ENCODE results near the gene TMEM91. TPM values are rescaled to one million over a fixed set of nuclear protein-coding genes. Genes with fewer than 3 reads are reported as not detected.

Gene TMEM91
- total RNA-seq, 2 donors from 2014 or later = 5.7 to 16.5 TPM

DNA sequence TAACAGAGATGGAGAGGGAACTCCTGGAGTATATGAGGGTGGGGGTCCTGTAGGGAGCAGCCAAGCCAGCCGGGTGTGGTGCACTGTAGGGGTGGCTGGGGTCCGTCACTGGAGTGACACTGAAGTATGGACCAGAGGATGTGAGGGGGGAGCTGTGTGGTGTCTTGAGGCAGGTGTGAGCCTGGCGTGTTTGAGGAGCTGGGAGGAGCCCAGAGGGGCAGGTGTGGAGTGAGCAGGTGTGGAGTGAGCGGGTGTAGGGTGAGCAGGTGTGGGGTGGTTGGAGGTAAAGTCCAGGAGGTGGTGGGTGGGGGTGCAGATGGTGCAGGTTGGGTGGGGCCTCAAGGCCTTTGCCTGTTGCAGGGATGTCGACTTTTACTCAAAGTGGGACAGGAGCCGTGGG lies 45.0 kb downstream of the TMEM91 start:
- H3K36me3 Mint-ChIP-seq (ENCODE audit: low read depth) = peaks cover 53% of the 10 kb centered on the region
- no peak overlapping the region for H3K4me3 Mint-ChIP-seq

GRCh38 chr19:41421973-41422372 lies 45.6 kb downstream of the TMEM91 start:
- no peaks in the 10 kb centered on the region for H3K27me3 Mint-ChIP-seq (ENCODE audit: insufficient read depth)
- Histone ChIP-seq H3K36me3 (ENCODE audit: control insufficient read depth, insufficient read depth, low read length) (peaks cover 6% of the 10 kb centered on the region), H3K27me3 (ENCODE audit: control insufficient read depth, insufficient read depth, low read length, poor library complexity, severe bottlenecking) (no peaks in the 10 kb centered on the region), H3K4me3 (ENCODE audit: low read length) (no peak overlapping the region), H3K9ac (ENCODE audit: extremely low read depth, low read length, poor library complexity, severe bottlenecking) (no peak overlapping the region), H3K9me3 (ENCODE audit: control insufficient read depth, low read length) (no peaks in the 10 kb centered on the region), H3K27ac (ENCODE audit: low read depth, low read length) (no peak overlapping the region), H3K4me1 (ENCODE audit: control insufficient read depth, insufficient read depth, low read length) (no peaks in the 10 kb centered on the region)
- WGBS, 2 experiments (ENCODE audit: insufficient coverage in 1 of 2, insufficient read length in 1 of 2) = 94 to 98% methylated on average over 17 to 18 of the region's 20 CpGs
- DNase-seq = no peak
- TF ChIP-seq, protein P1, sequence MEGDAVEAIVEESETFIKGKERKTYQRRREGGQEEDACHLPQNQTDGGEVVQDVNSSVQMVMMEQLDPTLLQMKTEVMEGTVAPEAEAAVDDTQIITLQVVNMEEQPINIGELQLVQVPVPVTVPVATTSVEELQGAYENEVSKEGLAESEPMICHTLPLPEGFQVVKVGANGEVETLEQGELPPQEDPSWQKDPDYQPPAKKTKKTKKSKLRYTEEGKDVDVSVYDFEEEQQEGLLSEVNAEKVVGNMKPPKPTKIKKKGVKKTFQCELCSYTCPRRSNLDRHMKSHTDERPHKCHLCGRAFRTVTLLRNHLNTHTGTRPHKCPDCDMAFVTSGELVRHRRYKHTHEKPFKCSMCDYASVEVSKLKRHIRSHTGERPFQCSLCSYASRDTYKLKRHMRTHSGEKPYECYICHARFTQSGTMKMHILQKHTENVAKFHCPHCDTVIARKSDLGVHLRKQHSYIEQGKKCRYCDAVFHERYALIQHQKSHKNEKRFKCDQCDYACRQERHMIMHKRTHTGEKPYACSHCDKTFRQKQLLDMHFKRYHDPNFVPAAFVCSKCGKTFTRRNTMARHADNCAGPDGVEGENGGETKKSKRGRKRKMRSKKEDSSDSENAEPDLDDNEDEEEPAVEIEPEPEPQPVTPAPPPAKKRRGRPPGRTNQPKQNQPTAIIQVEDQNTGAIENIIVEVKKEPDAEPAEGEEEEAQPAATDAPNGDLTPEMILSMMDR (conservative IDR thresholded peaks at IDR 0.05) = no peak
- no peak overlapping the region for H3K4me3 Mint-ChIP-seq
- H3K9me3 Mint-ChIP-seq = no peaks in the 10 kb centered on the region
- peaks cover 9% of the 10 kb centered on the region for H3K4me1 Mint-ChIP-seq
- H3K27ac Mint-ChIP-seq = no peak overlapping the region
- H3K36me3 Mint-ChIP-seq (ENCODE audit: low read depth) = peaks cover 49% of the 10 kb centered on the region

More for the DNA sequence above, 45.0 kb downstream of the TMEM91 start:
- no peaks in the 10 kb centered on the region for H3K27me3 Mint-ChIP-seq (ENCODE audit: insufficient read depth)
- H3K27ac Mint-ChIP-seq = peak overlapping the region; percentile 15
- Histone ChIP-seq H3K4me3 (ENCODE audit: low read length) (no peak overlapping the region), H3K4me1 (ENCODE audit: control insufficient read depth, insufficient read depth, low read length) (no peaks in the 10 kb centered on the region), H3K36me3 (ENCODE audit: control insufficient read depth, insufficient read depth, low read length) (peaks cover 6% of the 10 kb centered on the region), H3K27me3 (ENCODE audit: control insufficient read depth, insufficient read depth, low read length, poor library complexity, severe bottlenecking) (no peaks in the 10 kb centered on the region), H3K9me3 (ENCODE audit: control insufficient read depth, low read length) (no peaks in the 10 kb centered on the region), H3K9ac (ENCODE audit: extremely low read depth, low read length, poor library complexity, severe bottlenecking) (no peak overlapping the region), H3K27ac (ENCODE audit: low read depth, low read length) (no peak overlapping the region)
- no peak for DNase-seq
- H3K4me1 Mint-ChIP-seq = peaks cover 3% of the 10 kb centered on the region
- TF ChIP-seq, protein P1 (conservative IDR thresholded peaks at IDR 0.05) = no peak
- WGBS, 2 experiments (ENCODE audit: insufficient coverage in 1 of 2, insufficient read length in 1 of 2) = 84 to 100% methylated on average over 1 to 6 of the region's 6 CpGs
- H3K9me3 Mint-ChIP-seq = no peaks in the 10 kb centered on the region

DNA sequence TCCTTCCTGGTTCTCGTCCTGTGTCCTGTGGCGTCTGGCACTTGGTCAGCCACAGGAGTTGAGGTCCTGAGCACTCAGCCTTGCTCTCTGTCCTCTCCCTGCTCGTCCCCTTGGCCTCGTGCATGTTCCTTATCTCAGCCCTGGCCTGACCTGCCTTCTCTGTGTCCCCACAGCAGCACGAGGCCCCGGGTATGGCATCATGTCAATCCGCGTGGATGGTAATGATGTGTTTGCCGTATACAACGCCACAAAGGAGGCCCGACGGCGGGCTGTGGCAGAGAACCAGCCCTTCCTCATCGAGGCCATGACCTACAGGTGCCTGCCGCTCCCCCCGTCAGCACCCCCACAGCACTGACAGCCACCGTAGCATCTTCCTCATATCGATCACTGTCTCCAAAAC lies 46.1 kb downstream of the TMEM91 start:
- Histone ChIP-seq H3K4me1 (ENCODE audit: control insufficient read depth, insufficient read depth, low read length) (no peaks in the 10 kb centered on the region), H3K27me3 (ENCODE audit: control insufficient read depth, insufficient read depth, low read length, poor library complexity, severe bottlenecking) (no peaks in the 10 kb centered on the region), H3K9ac (ENCODE audit: extremely low read depth, low read length, poor library complexity, severe bottlenecking) (no peak overlapping the region), H3K4me3 (ENCODE audit: low read length) (no peak overlapping the region), H3K27ac (ENCODE audit: low read depth, low read length) (no peak overlapping the region), H3K36me3 (ENCODE audit: control insufficient read depth, insufficient read depth, low read length) (peaks cover 6% of the 10 kb centered on the region), H3K9me3 (ENCODE audit: control insufficient read depth, low read length) (no peaks in the 10 kb centered on the region)
- Mint-ChIP-seq H3K4me1 (peaks cover 11% of the 10 kb centered on the region), H3K36me3 (ENCODE audit: low read depth) (peaks cover 44% of the 10 kb centered on the region), H3K4me3 (no peak overlapping the region), H3K27me3 (ENCODE audit: insufficient read depth) (no peaks in the 10 kb centered on the region), H3K9me3 (no peaks in the 10 kb centered on the region), H3K27ac (no peak overlapping the region)
- WGBS, 2 experiments (ENCODE audit: insufficient coverage in 1 of 2, insufficient read length in 1 of 2) = 89 to 94% methylated on average over 17 to 18 of the region's 18 CpGs
- DNase-seq = no peak
- TF ChIP-seq, protein P1 (conservative IDR thresholded peaks at IDR 0.05) = no peak

Data from endodermal cell (in vitro differentiated cells).